Lower lobe of right lung (tissue), 2 donors: Measurements from ENCODE around the gene CCM2L. TPM values are rescaled to one million over a fixed set of nuclear protein-coding genes. Genes with fewer than 3 reads are reported as not detected.

ENCODE experiments used
- ATAC-seq, 2 donors: fragments of 200-7000 bp; cut with Tn5 transposase; one replicate each; pipeline ENCODE4 v1.9.1; 2020 to 2022; ENCODE audit warnings: mild to moderate bottlenecking in 2 of 2, moderate library complexity in 2 of 2
- DNase-seq: peaks from one replicate; pipeline ENCODE4 v3.0.0-alpha.2; 2020
- H3K27ac ChIP-seq: fragments of 200-600 bp; one replicate; pipeline ENCODE4 v1.8.0; 2022
- H3K27me3 ChIP-seq: fragments of 200-600 bp; one replicate; pipeline ENCODE4 v1.8.0; 2022; ENCODE audit warnings: low read depth
- H3K36me3 ChIP-seq: fragments of 200-600 bp; one replicate; pipeline ENCODE4 v1.8.0; 2022; ENCODE audit warnings: mild to moderate bottlenecking
- H3K4me1 ChIP-seq: fragments of 200-600 bp; one replicate; pipeline ENCODE4 v1.8.0; 2022
- H3K4me3 ChIP-seq: fragments of 200-600 bp; one replicate; pipeline ENCODE4 v1.8.0; 2022; ENCODE audit warnings: mild to moderate bottlenecking
- H3K9me3 ChIP-seq: fragments of 200-600 bp; one replicate; pipeline ENCODE4 v1.8.0; 2022
- CTCF ChIP-seq: fragments of 200-600 bp; IDR thresholded peaks from one replicate; pipeline ENCODE4 v1.8.0; 2022; ENCODE audit warnings: antibody characterized with exemption, mild to moderate bottlenecking
- intact Hi-C: fragments of 100-400 bp; cut with DNase I; formaldehyde crosslinking; loops from one replicate; pipeline ENCODE4 v1.11.0; 2022
- total RNA-seq: library from RNA; stranded (reverse); fragmentation: NEBNext Ultra II Directional; extraction: Animal tissue kit (Norgen Biotek cat#: 25700); gene quantifications from one replicate; pipeline ENCODE4 v1.2.1, GENCODE V29; 2021
- donor health status: DM: no; HTN: yes; CAD: no; lungs with severe emphysema.

Gene CCM2L
- total RNA-seq, 1 donor from 2014 or later, result 18.8 TPM

- Histone ChIP-seq H3K27ac (no peak overlapping the region), H3K4me3 (no peak overlapping the region)
Observed at GRCh38 chr20:32070282-32070681, 60.0 kb downstream of the CCM2L start.

GRCh38 chr20:32070690-32071213 lies 60.5 kb downstream of the CCM2L start:
- no peaks in the 10 kb centered on the region for H3K27me3 ChIP-seq
- H3K4me3 ChIP-seq, result no peak overlapping the region
- H3K9me3 ChIP-seq, result no peaks in the 10 kb centered on the region
- ATAC-seq, result no peak
- intact Hi-C loops, result no loop called here
- H3K36me3 ChIP-seq, result no peaks in the 10 kb centered on the region
- TF ChIP-seq CTCF, result no peak
- no peak for DNase-seq
- H3K4me1 ChIP-seq, result no peaks in the 10 kb centered on the region
- H3K27ac ChIP-seq, result no peak overlapping the region

More at GRCh38 chr20:32070282-32070681, 60.0 kb downstream of the CCM2L start:
- Histone ChIP-seq H3K36me3 (no peaks in the 10 kb centered on the region), H3K27me3 (no peaks in the 10 kb centered on the region), H3K4me1 (no peaks in the 10 kb centered on the region), H3K9me3 (no peaks in the 10 kb centered on the region)
- ATAC-seq (no peak), DNase-seq (no peak)
- no peak for TF ChIP-seq CTCF
- intact Hi-C loops, result no loop called here

GRCh38 chr20:32071395-32072167 lies 61.3 kb downstream of the CCM2L start:
- no peaks in the 10 kb centered on the region for H3K4me1 ChIP-seq
- no peak for DNase-seq

GRCh38 chr20:32072168-32072750 lies 62.0 kb downstream of the CCM2L start:
- H3K4me3 ChIP-seq, result no peak overlapping the region
- DNase-seq, result no peak
- no peaks in the 10 kb centered on the region for H3K36me3 ChIP-seq
- no peaks in the 10 kb centered on the region for H3K9me3 ChIP-seq
- no peaks in the 10 kb centered on the region for H3K27me3 ChIP-seq
- ATAC-seq, result no peak
- no peak for TF ChIP-seq CTCF
- H3K27ac ChIP-seq, result no peak overlapping the region
- H3K4me1 ChIP-seq, result no peaks in the 10 kb centered on the region
- intact Hi-C loops, result no loop called here

More at GRCh38 chr20:32071395-32072167, 61.3 kb downstream of the CCM2L start:
- no peak for ATAC-seq
- Histone ChIP-seq H3K4me3 (no peak overlapping the region), H3K36me3 (no peaks in the 10 kb centered on the region), H3K27me3 (no peaks in the 10 kb centered on the region), H3K27ac (no peak overlapping the region), H3K9me3 (no peaks in the 10 kb centered on the region)
- intact Hi-C loops, result no loop called here
- no peak for TF ChIP-seq CTCF

- H3K27ac ChIP-seq, result no peak overlapping the region
- peaks cover 2% of the 10 kb centered on the region for H3K36me3 ChIP-seq
- H3K4me1 ChIP-seq, result no peaks in the 10 kb centered on the region
- no peak for TF ChIP-seq CTCF
- H3K27me3 ChIP-seq, result no peaks in the 10 kb centered on the region
- ATAC-seq, result no peak
- intact Hi-C loops, result no loop called here
- no peak for DNase-seq
- no peaks in the 10 kb centered on the region for H3K9me3 ChIP-seq
- H3K4me3 ChIP-seq, result no peak overlapping the region
Observed at GRCh38 chr20:32075534-32075933, 65.3 kb downstream of the CCM2L start.
